ENCODE measurements around the gene CBLN3. TPM values are rescaled to one million over a fixed set of nuclear protein-coding genes. Genes with fewer than 3 reads are reported as not detected.

The CBLN3 gene
- total RNA-seq, 1 donor from 2014 or later: 0.51 TPM

DNA sequence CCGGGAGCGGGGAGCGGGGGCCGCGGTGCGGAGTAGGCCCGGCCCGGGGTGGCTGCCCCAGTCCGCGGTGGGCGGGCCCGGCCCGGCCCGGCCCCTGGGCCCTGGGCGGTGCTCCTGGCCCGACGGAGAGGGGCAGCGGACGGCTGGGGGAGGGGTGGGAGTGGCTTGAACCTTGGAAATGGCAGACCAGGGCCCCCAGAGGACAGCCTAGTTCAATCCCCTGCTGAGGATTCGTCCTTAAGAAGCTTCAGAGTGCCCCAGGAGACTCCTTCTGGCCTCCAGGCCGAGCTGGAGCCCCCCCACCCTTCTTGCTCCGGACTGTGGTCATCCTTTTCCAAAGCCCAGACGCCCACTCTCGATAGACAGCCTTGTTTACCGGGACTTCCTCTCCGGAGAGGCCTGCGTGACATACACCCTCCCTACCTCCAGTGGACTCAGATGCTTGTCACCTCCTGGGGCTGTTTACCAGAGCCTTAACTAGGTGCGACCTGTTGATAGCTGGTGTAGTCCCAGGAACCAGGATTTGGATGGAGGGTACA lies 744 bp upstream of the CBLN3 start:
- peak overlapping the region; percentile 80 for H3K4me3 Mint-ChIP-seq (ENCODE audit: unreplicated experiment)
- H3K27me3 Mint-ChIP-seq (ENCODE audit: unreplicated experiment): peaks cover 2% of the 10 kb centered on the region
- H3K4me1 Mint-ChIP-seq (ENCODE audit: low read depth, unreplicated experiment): no peaks in the 10 kb centered on the region
- peak overlapping the region; percentile 48 for H3K27ac Mint-ChIP-seq (ENCODE audit: unreplicated experiment)
- TF ChIP-seq, protein P1, sequence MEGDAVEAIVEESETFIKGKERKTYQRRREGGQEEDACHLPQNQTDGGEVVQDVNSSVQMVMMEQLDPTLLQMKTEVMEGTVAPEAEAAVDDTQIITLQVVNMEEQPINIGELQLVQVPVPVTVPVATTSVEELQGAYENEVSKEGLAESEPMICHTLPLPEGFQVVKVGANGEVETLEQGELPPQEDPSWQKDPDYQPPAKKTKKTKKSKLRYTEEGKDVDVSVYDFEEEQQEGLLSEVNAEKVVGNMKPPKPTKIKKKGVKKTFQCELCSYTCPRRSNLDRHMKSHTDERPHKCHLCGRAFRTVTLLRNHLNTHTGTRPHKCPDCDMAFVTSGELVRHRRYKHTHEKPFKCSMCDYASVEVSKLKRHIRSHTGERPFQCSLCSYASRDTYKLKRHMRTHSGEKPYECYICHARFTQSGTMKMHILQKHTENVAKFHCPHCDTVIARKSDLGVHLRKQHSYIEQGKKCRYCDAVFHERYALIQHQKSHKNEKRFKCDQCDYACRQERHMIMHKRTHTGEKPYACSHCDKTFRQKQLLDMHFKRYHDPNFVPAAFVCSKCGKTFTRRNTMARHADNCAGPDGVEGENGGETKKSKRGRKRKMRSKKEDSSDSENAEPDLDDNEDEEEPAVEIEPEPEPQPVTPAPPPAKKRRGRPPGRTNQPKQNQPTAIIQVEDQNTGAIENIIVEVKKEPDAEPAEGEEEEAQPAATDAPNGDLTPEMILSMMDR (IDR thresholded peaks at IDR 0.05; ENCODE audit: partially characterized antibody, unreplicated experiment): no peak
- peak; percentile 64 for DNase-seq
- no peaks in the 10 kb centered on the region for H3K9me3 Mint-ChIP-seq (ENCODE audit: unreplicated experiment)
- no peaks in the 10 kb centered on the region for H3K36me3 Mint-ChIP-seq (ENCODE audit: unreplicated experiment)

DNA sequence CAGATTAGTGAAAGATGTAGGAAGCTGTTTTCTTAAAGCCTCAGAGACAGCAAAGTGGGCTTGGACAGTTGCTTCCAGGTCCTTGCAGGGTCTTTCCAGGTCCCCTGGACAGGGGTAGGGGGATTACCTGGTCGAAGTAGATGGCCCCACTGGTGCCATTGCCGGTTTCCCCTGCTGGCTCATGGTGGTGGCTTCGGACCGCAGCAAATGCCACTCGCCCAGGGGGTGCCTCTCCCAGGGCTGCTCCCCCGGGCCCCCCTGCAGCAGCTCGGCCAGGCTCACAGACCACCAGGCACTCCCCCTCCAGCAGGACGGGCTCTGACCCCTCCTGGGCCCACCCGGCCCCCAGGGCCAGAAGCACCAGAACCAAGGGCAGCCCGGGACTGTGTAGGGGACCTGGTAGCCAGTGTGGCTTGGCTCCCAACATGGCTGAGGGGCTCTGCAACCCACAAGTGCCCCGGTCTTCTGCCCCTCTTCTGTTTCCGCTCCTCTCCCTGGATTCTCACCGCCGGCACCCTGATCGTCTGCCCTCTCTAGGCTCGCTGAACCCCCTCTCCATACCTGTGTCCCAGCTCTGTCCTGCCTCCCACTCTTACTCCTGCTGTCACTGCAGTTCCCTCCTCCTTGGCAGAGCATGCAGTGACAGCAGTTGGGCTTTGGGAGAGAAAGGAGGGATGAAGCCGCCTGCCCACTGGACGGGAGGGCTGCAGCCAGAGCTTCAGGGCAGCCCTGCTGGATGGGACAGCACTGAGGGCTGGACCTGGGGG lies 657 bp downstream of the CBLN3 start:
- Mint-ChIP-seq H3K4me3 (ENCODE audit: unreplicated experiment) (peak overlapping the region; percentile 83), H3K9me3 (ENCODE audit: unreplicated experiment) (no peaks in the 10 kb centered on the region), H3K36me3 (ENCODE audit: unreplicated experiment) (no peaks in the 10 kb centered on the region), H3K27ac (ENCODE audit: unreplicated experiment) (no peak overlapping the region), H3K27me3 (ENCODE audit: unreplicated experiment) (no peaks in the 10 kb centered on the region), H3K4me1 (ENCODE audit: low read depth, unreplicated experiment) (no peaks in the 10 kb centered on the region)
- DNase-seq: no peak
- TF ChIP-seq, protein P1 (IDR thresholded peaks at IDR 0.05; ENCODE audit: partially characterized antibody, unreplicated experiment): no peak

DNA sequence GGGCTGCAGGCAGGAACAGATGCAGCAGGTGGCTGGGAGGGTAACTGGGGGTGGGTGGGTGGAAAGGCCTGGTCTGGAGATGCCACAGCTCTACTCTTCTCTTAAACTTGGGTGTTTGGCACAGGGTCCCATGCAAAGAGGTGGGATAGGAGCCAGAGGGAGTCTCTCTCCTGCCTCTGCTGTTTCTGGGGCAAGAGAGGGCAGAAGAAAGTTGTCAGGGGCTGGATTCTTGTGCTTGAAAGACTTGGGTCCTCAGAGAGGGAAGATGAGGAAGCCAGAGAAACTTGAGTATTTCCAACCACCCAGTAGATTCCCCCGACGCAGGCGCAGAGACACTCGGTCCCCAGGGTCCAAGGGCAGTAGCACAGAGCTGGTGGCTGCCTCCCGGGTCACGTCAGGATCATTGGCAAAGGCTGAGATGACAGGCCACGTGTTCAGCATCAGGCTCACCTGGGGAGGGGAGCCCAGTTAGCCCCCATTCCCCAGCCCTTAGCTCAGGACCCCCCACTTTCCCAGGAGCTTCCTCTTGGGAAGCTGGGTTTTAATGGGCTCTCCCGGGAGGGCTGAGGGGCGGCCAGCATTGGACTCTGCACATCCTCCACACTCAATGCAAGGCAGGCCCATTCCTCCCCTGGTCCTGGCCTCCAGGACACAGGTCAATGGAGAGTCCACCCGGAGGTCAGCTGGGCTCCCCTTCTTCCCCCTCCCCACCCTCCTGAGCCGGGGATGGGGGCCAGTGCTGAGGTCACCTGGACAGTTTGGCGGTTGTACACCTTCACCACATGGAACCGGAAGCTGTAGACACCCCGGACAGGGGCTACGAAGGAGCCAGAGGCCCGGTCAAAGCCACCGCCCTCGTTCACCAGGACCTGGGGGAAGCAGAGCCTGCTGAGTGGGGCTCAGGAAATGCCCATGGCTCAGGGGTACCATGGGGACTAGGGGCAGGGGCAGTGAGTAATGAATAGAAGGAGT lies 1.6 kb downstream of the CBLN3 start:
- TF ChIP-seq, protein P1 (IDR thresholded peaks at IDR 0.05; ENCODE audit: partially characterized antibody, unreplicated experiment): no peak
- no peak for DNase-seq
- Mint-ChIP-seq H3K4me3 (ENCODE audit: unreplicated experiment) (no peak overlapping the region), H3K27ac (ENCODE audit: unreplicated experiment) (no peak overlapping the region), H3K36me3 (ENCODE audit: unreplicated experiment) (no peaks in the 10 kb centered on the region), H3K4me1 (ENCODE audit: low read depth, unreplicated experiment) (no peaks in the 10 kb centered on the region), H3K27me3 (ENCODE audit: unreplicated experiment) (no peaks in the 10 kb centered on the region), H3K9me3 (ENCODE audit: unreplicated experiment) (no peaks in the 10 kb centered on the region)

DNA sequence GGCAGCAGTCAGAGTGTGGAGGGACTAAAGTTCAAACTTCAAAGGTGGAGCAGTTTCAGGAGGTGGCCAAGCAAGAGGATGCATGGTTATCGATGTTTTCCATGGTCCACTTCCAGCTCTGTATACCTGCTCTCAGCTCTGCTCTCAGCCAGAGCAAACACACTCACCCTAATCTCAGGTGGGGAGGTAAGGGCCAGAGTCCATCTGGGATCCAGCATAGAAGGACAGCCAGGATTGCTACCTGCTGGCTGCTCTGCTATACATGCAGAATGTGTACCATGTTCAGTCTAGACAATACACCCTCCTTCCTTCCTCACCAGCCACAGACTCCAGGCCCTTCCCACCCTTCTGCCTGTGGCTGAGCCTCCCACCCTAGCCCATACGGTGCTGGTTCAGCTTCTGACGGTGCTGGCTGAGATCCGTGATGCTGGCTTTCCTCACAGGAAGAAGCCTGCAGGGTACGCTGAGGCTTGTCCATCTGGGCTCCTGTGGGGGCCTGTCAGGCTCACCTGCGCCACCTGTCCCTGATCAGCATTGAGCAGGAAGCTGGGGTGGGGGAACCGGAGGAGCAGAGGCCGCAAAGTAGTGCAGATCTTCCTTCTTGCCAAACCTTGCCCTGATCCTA lies 2.4 kb downstream of the CBLN3 start:
- Mint-ChIP-seq H3K27me3 (ENCODE audit: unreplicated experiment) (no peaks in the 10 kb centered on the region), H3K27ac (ENCODE audit: unreplicated experiment) (no peak overlapping the region), H3K36me3 (ENCODE audit: unreplicated experiment) (no peaks in the 10 kb centered on the region), H3K4me1 (ENCODE audit: low read depth, unreplicated experiment) (no peaks in the 10 kb centered on the region), H3K9me3 (ENCODE audit: unreplicated experiment) (no peaks in the 10 kb centered on the region), H3K4me3 (ENCODE audit: unreplicated experiment) (no peak overlapping the region)
- TF ChIP-seq, protein P1 (IDR thresholded peaks at IDR 0.05; ENCODE audit: partially characterized antibody, unreplicated experiment): no peak
- DNase-seq: no peak

Measured in glutamatergic neuron (in vitro differentiated cells).